CD4-positive, alpha-beta T cell treated with Interleukin-4 for 1 hour (primary cell): ENCODE results near the gene ZNF451.
"Not testable (repeated sequence)": the region's sequence is repeated elsewhere in the genome, so short reads cannot be mapped to it uniquely, and the experiment has no call there.

ENCODE experiments used
- DNase-seq, 2 donors: peaks; one replicate each; pipeline ENCODE4 v3.0.0-alpha.2; 2020 to 2022

The ZNF451 gene

GRCh38 chr6:57089687-57090457 lies at the start of gene ZNF451:
Gene ZNF451 (plus strand): TSS chr6:57090188. CDS start chr6:57090254, 66 bp downstream.
- peak; percentile 96 for DNase-seq

GRCh38 chr6:57044061-57044460 lies 45.9 kb upstream of the ZNF451 start:
- not testable (repeated sequence) for DNase-seq

GRCh38 chr6:57044568-57044967 lies 45.4 kb upstream of the ZNF451 start:
- no peak for DNase-seq

- peak; percentile 77 to 83 for DNase-seq
Measured at GRCh38 chr6:57046332-57047256, 43.4 kb upstream of the ZNF451 start, which contains the start of gene KIAA1586. Gene KIAA1586 (plus strand): TSS chr6:57046693. CDS start chr6:57046756, 63 bp downstream.

- not testable (repeated sequence) for DNase-seq
Measured at GRCh38 chr6:57047257-57047585, 42.8 kb upstream of the ZNF451 start.

- not testable (repeated sequence) for DNase-seq
Measured at GRCh38 chr6:57047859-57048258, 42.1 kb upstream of the ZNF451 start.

GRCh38 chr6:57048577-57048976 lies 41.4 kb upstream of the ZNF451 start:
- no peak for DNase-seq

GRCh38 chr6:57063847-57064246 lies 26.1 kb upstream of the ZNF451 start:
- DNase-seq: no peak

- DNase-seq: no peak
Measured at GRCh38 chr6:57064809-57065208, 25.2 kb upstream of the ZNF451 start.

- DNase-seq: no peak
Measured at GRCh38 chr6:57068061-57068460, 21.9 kb upstream of the ZNF451 start.

- DNase-seq: no peak
Measured at GRCh38 chr6:57069228-57069627, 20.8 kb upstream of the ZNF451 start.

GRCh38 chr6:57069920-57070331 lies 20.1 kb upstream of the ZNF451 start:
- no peak for DNase-seq

- DNase-seq: no peak
Measured at GRCh38 chr6:57072108-57072507, 17.9 kb upstream of the ZNF451 start.

GRCh38 chr6:57074383-57074782 lies 15.6 kb upstream of the ZNF451 start:
- no peak for DNase-seq

GRCh38 chr6:57075092-57075491 lies 14.9 kb upstream of the ZNF451 start:
- DNase-seq: no peak

GRCh38 chr6:57078531-57079207 lies 11.3 kb upstream of the ZNF451 start:
- no peak for DNase-seq

- DNase-seq: no peak
Measured at GRCh38 chr6:57085471-57085870, 4.5 kb upstream of the ZNF451 start.

GRCh38 chr6:57086843-57087242 lies 3.1 kb upstream of the ZNF451 start:
- no peak for DNase-seq

GRCh38 chr6:57087916-57088315 lies 2.1 kb upstream of the ZNF451 start:
- no peak for DNase-seq

GRCh38 chr6:57089265-57089664 lies 723 bp upstream of the ZNF451 start:
- DNase-seq: peak in 1 of 2 donors; percentile 4

GRCh38 chr6:57090458-57091067 lies 575 bp downstream of the ZNF451 start:
- not testable (repeated sequence) for DNase-seq

- not testable (repeated sequence) for DNase-seq
Measured at GRCh38 chr6:57091375-57091774, 1.4 kb downstream of the ZNF451 start.

- no peak for DNase-seq
Measured at GRCh38 chr6:57094689-57095088, 4.7 kb downstream of the ZNF451 start.
